Dermis blood vessel endothelial cell (primary cell): ENCODE results near the gene POMP. TPM values are rescaled to one million over a fixed set of nuclear protein-coding genes. Genes with fewer than 3 reads are reported as not detected.
"Not testable (repeated sequence)": the region's sequence is repeated elsewhere in the genome, so short reads cannot be mapped to it uniquely, and the experiment has no call there.

ENCODE experiments used
- DNase-seq: peaks from one replicate; pipeline ENCODE4 v3.0.0; 2010
- total RNA-seq: library from RNA; depleted of rRNA; stranded (reverse); fragments of >200 nt; gene quantifications from 2 replicates; pipeline ENCODE4 v1.2.3, GENCODE V29; 2014

POMP gene
- total RNA-seq, 1 donor from 2014 or later, result 121 TPM

GRCh38 chr13:28638756-28639155 lies 20.2 kb upstream of the POMP start:
- DNase-seq, result no peak

- DNase-seq, result peak; percentile 97
Measured at GRCh38 chr13:28640861-28641599, 17.9 kb upstream of the POMP start.

- peak; percentile 42 for DNase-seq
Measured at GRCh38 chr13:28641600-28641926, 17.4 kb upstream of the POMP start.

GRCh38 chr13:28650284-28650683 lies 8.6 kb upstream of the POMP start:
- DNase-seq, result no peak

- no peak for DNase-seq
Measured at GRCh38 chr13:28651810-28652401, 7.0 kb upstream of the POMP start.

- DNase-seq, result peak; percentile 26
Measured at GRCh38 chr13:28653111-28653510, 5.8 kb upstream of the POMP start.

GRCh38 chr13:28654276-28654675 lies 4.7 kb upstream of the POMP start:
- DNase-seq, result no peak

- DNase-seq, result no peak
Measured at GRCh38 chr13:28655561-28655960, 3.4 kb upstream of the POMP start.

- DNase-seq, result peak; percentile 54
Measured at GRCh38 chr13:28657784-28658538, 969 bp upstream of the POMP start.

GRCh38 chr13:28658539-28658795 lies 463 bp upstream of the POMP start:
- no peak for DNase-seq

GRCh38 chr13:28659621-28659970 lies 666 bp downstream of the POMP start:
- peak; percentile 59 for DNase-seq

- no peak for DNase-seq
Measured at GRCh38 chr13:28666897-28667488, 8.1 kb downstream of the POMP start.

GRCh38 chr13:28671126-28671792 lies 12.3 kb downstream of the POMP start:
- no peak for DNase-seq

GRCh38 chr13:28678809-28679208 lies 19.9 kb downstream of the POMP start:
- DNase-seq, result peak; percentile 36

GRCh38 chr13:28679628-28680027 lies 20.7 kb downstream of the POMP start:
- DNase-seq, result peak; percentile 52

GRCh38 chr13:28680541-28680940 lies 21.6 kb downstream of the POMP start:
- no peak for DNase-seq

- not testable (repeated sequence) for DNase-seq
Measured at GRCh38 chr13:28683169-28683568, 24.2 kb downstream of the POMP start.

- no peak for DNase-seq
Measured at GRCh38 chr13:28684257-28684656, 25.3 kb downstream of the POMP start.

GRCh38 chr13:28685114-28685513 lies 26.2 kb downstream of the POMP start:
- DNase-seq, result no peak

GRCh38 chr13:28685892-28686291 lies 27.0 kb downstream of the POMP start:
- DNase-seq, result no peak

- not testable (repeated sequence) for DNase-seq
Measured at GRCh38 chr13:28693605-28694491, 34.9 kb downstream of the POMP start.

- DNase-seq, result no peak
Measured at GRCh38 chr13:28697441-28697840, 38.5 kb downstream of the POMP start.
